Stimulated activated CD8-positive, alpha-beta memory T cell treated with anti-CD3 and anti-CD28 coated beads, Interleukin-12 subunit alpha, Interleukin-12 subunit beta, amount 100 ng/mL, for 4 hours (primary cell): ENCODE data around the gene GRIK2.

Source experiments
- DNase-seq: peaks from one replicate; pipeline ENCODE4 v3.0.0-alpha.2; 2020; ENCODE audit warnings: low read depth

Gene GRIK2

DNA sequence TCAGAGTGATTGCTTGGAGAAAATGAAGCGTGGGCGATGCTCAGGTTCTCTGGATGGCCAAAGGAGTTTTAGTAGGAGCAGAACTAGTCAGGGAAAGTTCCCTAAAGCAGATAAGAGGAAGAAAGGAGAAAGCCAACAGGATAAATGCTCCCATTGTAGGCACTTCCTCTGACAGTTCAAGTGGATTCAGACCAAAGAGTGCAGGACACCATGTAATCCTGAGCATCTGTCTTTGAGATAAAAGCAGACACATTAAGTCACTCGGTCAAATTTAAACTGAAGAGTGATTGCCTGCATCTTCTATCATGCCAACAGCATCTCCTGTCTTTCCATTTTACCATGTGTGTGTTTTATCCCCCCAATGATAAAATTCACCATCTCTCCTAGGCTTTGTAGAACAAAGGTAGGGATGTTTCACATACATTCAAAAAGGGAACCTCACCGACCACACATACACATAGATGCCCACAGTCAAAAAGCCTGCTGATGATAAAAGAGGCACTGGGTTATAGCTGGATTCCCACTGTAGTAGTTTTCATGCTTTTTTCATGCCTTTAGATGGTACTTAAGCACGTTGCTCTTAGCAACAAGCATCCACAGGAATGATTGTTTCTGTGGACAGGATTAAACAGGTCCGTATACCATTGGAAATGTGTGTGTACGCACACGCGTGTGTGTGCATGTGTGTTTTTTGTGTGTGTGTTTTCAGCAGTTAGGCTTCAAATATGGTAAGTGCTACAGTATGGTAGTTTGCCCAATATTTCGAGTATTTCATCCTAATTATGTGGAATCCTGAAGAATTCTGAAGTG is 7.0 kb downstream of the GRIK2 start:
- DNase-seq = no peak

DNA sequence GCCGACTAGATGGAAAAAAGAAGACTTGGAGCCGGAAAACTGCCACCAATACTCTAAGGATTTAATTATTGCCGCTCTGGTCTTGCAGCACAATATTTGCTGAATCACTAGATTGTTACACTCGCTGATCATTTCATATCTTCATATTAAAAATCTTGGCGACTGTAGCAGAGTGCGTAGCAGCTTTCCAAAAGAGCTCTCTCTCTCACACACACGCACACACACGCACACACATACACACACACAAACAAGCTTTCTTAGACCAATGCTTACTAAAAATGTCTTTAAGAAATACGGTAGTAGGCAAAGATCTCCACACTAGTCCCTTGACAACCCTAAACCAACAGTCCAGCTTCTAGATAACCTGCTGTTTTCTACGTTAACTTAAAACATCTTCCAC is 7.7 kb downstream of the GRIK2 start:
- DNase-seq = no peak

GRCh38 chr6:101401792-101402621 is 8.5 kb downstream of the GRIK2 start:
- DNase-seq = no peak

DNA sequence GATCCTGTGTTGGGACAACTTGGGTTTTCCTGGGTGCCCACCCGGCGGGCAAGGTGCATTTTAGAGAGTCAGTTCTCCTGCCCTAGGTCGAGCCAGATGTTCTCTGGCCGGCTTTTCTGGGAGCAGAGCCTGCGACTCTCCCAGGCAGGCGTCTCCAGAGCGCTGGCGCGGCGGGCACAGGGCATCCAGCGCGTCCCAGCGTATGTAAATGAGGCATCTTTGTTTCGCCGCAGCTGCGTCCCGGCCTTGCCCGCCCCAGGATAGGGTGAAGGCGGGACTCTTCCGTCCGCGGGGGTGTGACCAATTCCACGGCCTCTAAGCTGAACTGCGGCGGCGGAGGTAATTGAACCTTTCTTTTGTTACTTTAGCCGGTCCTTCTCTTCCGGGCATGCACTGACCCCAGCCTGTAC is 9.1 kb downstream of the GRIK2 start:
- no peak for DNase-seq

DNA sequence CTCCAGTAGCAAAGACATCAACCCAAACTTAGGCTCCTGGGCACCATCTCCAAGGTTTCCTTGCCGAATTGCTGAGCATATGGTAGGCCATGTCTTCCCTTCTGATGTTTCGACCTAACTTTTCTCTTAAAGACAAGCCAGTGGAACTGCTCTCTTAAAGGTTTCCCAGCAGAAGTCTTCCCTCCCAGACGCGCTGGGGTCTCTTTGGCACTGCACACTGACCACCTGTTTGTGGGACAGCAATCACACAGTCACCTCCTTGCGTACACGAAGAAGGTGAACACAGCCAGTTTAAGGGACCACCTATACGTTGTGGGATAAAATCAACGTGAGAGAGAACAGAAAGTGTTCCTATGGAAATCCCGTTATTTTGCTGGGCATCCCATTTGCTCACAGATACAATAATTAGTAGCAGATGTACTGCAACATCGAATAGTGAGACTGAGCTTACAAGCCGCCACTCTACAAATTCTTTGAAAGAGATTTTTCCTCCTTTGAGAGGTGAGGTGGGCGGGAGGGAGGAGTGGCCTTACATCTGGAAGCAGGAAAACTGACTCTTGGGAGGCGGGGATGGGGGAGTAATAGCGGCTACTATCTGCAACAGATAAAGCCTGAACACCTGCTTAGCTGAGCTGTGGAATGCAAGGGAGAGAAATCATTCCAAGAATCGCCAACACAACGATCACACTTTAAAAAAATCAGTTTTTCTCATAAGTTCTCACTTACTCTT is 9.9 kb downstream of the GRIK2 start:
- no peak for DNase-seq

DNA sequence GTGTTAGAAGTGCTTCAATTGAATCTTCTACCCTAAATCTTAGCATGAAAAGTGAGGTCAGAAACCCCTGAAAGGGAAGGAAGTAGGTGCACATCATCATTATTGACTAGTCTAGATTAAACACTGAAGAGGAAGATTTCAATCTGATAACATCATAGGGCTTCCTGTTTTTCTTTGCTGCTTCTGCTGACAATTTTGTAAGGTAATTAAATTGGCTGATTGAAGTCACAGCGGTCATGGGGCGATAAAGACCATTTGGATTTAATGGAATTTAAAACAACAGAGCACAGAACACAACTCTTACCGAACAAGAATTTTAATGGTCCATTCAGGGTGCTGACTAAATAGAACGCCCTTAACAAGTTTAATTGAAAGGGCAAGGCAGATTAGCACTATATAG is 11.3 kb downstream of the GRIK2 start:
- no peak for DNase-seq

- no peak for DNase-seq
Observed at GRCh38 chr6:101413773-101414172, 20.3 kb downstream of the GRIK2 start.

DNA sequence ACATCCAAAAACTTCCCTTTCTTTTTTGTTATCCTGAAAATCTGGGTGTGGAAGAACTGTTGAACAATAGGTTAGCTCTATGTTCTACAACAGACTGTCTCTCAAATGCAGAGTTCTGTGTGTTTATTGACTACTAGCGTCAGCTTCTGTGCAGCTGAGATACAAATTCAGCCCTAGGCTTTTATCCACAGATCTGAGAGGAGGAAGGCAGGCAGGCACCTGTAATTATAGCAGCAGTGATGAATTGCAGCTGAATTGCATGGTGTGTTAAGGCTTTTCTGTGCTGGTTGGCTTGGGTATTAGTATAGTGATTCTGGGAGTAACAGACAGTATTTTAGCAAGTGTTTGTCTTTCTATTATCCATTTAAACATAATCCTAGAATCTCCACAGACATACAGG is 24.4 kb downstream of the GRIK2 start:
- no peak for DNase-seq

DNA sequence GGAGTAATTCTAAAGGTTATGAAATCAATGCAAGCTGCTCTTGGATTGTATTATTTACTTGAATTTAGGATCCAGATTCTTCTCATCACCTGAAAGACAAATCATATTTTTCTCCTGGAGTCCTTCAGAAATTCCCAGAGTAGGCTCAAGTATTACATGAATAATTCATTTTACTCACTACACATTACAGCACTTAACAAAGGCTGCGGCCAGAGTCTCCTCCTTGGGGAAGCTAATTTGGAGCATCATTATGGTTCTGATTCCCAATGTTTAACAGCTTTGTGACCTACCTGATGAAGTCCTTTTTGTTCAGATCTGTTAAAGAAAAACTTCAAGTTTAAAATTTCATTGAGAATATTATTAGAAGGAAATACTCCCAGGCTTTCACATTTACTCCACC is 28.7 kb downstream of the GRIK2 start:
- no peak for DNase-seq

GRCh38 chr6:101422811-101423210 is 29.3 kb downstream of the GRIK2 start:
- DNase-seq = no peak

- no peak for DNase-seq
Observed at GRCh38 chr6:101429270-101429669, 35.8 kb downstream of the GRIK2 start.

GRCh38 chr6:101429845-101430244 is 36.3 kb downstream of the GRIK2 start:
- DNase-seq = no peak

DNA sequence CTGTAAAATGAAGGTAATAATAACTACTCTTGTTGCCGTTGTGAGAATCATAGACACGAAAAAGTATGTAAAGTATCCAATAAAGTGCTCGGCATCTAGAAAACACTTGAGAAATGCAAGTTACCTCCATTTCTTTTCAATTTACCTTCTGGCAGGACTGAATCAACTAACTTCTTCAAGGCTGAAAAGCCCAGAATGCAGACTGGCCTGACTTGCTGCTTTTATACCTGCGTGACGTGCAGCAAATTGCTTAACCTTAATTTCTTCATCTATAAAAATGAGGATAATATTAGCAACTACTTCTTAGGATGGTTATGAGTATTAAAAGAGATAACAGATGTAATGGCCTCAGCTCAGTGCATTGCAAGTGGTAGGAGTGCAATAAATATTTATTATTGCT is 39.6 kb downstream of the GRIK2 start:
- no peak for DNase-seq

GRCh38 chr6:101434601-101435000 is 41.1 kb downstream of the GRIK2 start:
- DNase-seq = no peak

DNA sequence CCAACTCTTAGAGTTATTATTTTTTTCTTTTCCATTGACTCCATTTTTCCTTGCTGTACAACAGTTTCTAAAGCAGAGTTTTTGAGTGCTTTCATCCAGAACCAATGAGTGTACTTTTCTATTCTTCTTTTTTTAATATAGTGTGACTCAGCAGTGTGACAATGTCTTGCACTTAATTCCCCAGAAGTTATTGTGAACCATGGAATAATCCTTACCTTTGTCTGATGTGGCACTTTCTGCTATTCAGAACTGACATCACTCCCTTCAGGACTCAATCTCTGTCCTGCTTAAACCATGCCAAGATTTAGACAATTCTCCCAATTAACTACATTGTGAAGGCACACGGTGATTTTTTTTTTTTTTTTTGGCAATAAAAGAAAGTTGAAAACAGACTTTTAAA is 41.5 kb downstream of the GRIK2 start:
- no peak for DNase-seq

- DNase-seq = no peak
Observed at GRCh38 chr6:101439790-101440189, 46.3 kb downstream of the GRIK2 start.

GRCh38 chr6:101443315-101443714 is 49.8 kb downstream of the GRIK2 start:
- no peak for DNase-seq

DNA sequence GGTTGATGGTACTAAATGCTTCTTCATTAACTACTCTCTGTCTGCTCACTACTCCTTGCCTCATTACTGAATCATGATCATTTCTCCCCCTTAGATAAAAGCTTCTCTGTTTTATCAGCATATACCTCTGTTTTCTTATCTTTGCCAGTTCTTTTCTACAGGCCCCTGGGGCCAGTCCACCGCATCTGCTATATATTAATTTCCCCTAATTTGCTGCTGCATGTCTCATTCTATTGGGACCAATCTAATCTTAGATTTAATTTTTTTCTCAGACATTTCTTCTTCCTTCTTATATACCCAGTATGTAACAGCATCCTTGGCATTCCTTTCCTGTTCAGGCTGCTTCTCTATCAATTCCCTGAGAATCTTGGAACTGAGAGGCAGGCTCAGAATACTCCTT is 51.2 kb downstream of the GRIK2 start:
- DNase-seq = no peak

- no peak for DNase-seq
Observed at GRCh38 chr6:101445527-101445926, 52.0 kb downstream of the GRIK2 start.

DNA sequence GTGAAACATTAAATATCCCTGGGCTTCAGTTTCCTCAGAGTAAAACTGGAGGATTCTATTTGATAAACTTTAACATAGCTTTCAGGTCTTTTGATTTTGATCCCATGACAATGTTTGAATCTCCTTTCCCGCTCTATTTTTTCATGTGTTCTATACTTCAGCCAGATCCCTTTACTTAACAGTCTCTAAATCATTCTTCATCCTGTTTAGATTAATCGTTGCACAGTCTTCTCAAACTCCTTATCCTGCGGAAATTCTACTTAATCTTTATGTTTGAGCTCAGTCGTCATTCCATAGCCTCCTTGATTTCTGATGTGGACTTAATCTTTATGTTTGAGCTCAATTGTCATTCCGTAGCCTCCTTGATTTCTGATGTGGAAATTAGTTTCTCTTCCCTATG is 57.4 kb downstream of the GRIK2 start:
- DNase-seq = no peak

DNA sequence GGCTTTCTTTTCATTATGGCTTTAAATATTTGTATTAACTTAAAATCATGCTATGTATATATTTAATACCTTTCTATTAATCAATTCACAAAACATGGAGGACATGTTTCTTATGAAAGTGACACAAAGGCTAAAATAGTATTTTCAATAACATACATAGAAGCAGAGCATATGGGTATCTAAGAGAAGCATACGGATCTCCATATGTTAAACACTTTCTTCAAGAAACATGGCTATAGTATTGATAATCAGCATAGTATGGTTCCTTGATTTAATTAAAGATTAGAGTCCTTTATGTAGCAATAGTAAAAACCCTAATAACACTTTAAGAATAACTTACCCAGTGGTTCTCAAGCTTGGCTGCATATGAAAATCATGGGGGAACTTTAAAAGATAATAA is 58.5 kb downstream of the GRIK2 start:
- DNase-seq = no peak

DNA sequence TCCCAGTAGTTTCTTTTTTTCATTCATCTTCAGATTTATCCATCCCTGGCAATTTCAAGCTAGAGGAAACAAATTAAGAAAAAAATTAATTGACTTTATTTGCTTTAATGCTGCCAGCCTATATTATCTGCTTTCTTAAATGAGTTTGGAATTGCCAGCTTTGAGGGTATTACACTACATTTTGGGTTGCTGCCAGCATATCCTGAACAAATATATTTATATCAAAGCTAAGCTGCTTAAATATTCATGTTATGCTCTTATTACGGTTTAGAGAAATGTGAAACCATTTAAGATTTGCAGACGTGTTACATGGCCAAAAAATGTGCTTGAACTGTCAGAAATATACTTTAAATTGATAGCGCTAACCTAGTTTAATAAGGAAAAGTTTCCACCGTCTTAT is 59.7 kb downstream of the GRIK2 start:
- DNase-seq = no peak
